Pericardium fibroblast (primary cell): ENCODE measurements around the gene DCAF17. TPM values are rescaled to one million over a fixed set of nuclear protein-coding genes. Genes with fewer than 3 reads are reported as not detected.

Experiments used
- total RNA-seq: library from RNA; depleted of rRNA; stranded (reverse); fragments of >200 nt; gene quantifications from 2 replicates; pipeline ENCODE4 v1.2.3, GENCODE V29; 2015

The DCAF17 gene
- 7.9 and 17.6 TPM in 2 replicates for total RNA-seq

DNA sequence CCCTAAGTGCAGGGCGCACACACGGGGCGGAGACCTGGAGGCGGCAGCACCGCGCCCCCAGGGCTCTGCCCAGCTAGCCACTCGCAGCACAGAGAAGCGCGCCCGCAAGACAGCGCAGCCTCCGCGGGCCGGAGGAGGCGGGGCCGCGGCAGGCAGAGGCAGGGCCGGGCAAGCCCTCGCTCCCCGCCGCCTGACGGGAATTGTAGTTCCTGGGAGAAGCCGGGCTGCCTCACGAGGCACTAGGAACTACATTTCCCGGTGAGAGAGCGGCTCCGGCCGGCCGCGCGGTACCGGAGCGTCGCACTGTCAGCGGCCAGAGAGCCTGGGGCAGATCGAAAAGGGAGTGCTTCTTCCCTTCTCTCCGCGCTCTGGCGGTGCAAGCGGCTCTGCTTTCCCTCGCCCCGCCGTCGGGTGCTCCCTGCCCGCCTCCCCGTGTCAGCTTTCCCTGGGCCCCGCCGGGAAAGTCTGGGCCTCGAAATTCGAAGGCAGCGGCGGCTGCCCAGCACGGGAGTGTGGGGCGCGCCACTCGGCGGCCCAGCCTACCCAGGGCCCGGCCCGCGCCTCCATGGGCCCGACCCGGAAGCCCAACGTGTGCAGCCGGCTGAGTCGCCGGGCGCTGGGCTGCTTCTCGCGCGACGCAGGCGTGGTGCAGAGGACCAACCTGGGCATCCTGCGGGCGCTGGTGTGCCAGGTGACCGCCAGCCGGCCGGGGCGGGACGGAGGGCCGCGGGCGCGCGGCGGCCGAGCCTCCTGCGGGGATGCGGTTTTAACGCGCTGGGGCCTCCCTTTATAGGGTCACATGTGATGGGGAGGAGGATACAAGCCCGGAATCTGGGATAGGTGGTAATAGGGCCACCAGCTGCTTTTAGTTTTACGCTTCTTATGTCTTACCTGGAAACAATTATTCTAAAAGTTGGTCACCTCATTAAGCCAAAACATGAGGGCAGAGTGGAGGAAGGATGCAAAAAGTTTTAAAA, at the start of gene DCAF17:
TSS of gene DCAF17 (plus strand) at position 214 of the 977 bp plus-strand sequence. CDS start at position 566, 352 bp downstream.

GRCh38 chr2:171433763-171434012, 338 bp upstream of the DCAF17 start, which contains the start of gene METTL8:
METTL8 (minus strand) TSS chr2:171433990; CDS start chr2:171392185, 41,805 bp downstream.

DNA sequence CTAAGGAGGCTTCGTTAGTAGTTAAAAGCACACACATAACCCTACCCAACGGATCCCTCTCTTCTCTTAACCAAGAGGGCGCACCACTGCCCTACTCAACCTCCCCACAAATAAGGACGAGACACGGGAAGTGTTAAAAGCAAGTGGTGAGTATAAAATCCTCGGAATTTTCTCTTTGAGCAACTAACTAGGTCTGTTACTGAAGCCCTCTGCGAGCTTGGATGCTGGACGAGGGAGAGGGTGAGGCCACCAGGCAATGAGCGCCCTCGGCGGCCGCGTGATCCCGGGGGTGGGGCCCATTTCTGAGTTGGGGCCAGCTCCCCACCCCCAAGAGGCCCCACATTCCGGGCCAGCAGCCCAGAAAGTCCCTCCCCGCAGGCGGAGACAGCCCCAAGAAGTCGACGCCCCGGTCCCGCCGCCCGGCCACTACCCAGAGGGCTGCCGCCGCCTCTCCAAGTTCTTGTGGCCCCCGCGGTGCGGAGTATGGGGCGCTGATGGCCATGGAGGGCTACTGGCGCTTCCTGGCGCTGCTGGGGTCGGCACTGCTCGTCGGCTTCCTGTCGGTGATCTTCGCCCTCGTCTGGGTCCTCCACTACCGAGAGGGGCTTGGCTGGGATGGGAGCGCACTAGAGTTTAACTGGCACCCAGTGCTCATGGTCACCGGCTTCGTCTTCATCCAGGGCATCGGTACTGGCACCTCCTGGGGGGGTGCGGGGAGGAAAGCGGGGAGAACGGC, 88.2 kb downstream of the DCAF17 start, which contains the start of gene CYBRD1:
TSS of gene CYBRD1 (plus strand) at position 423 of the 736 bp plus-strand sequence. CDS start at position 495, 72 bp downstream.

Other genes with a start within 250 kb of the DCAF17 start
- gene METTL8, start 236 bp upstream of the DCAF17 start, total RNA-seq = 6.9 and 13.5 TPM in 2 replicates
- gene CYBRD1, start 88.2 kb downstream of the DCAF17 start, total RNA-seq = 309 and 338 TPM in 2 replicates